Neural cell (in vitro differentiated cells): ENCODE data around the gene SEC14L1. TPM values are rescaled to one million over a fixed set of nuclear protein-coding genes. Genes with fewer than 3 reads are reported as not detected.

ENCODE experiments used
- H2AFZ ChIP-seq: fragments of 200-600, 300-800 bp; sonication (generic), shearing (Covaris generic); 2 replicates; pipeline ENCODE4 v1.6.0; 2014; ENCODE audit warnings: low read depth, mild to moderate bottlenecking, antibody characterized with exemption, low read length, moderate library complexity
- H3F3A ChIP-seq: fragments of 200-600 bp; shearing (Covaris generic); 2 replicates; pipeline ENCODE4 v1.6.1; 2016; ENCODE audit warnings: mild to moderate bottlenecking, moderate library complexity, mixed read lengths, antibody characterized with exemption, low read length; ENCODE audit not compliant: insufficient read depth, poor library complexity, severe bottlenecking
- H3K27ac ChIP-seq: fragments of 200-600, 300-800 bp; sonication (generic), shearing (Covaris generic); 2 replicates; pipeline ENCODE4 v1.5.1; 2014; ENCODE audit warnings: mild to moderate bottlenecking, low read length, moderate library complexity
- H3K27me3 ChIP-seq: fragments of 300-800, 200-600 bp; sonication (generic), shearing (Covaris generic); 2 replicates; pipeline ENCODE4 v1.6.0; 2014; ENCODE audit warnings: mild to moderate bottlenecking, low read depth, low read length, moderate library complexity; ENCODE audit not compliant: insufficient read depth
- H3K36me3 ChIP-seq: fragments of 300-800, 200-600 bp; sonication (generic), shearing (Covaris generic); 2 replicates; pipeline ENCODE4 v1.5.1; 2014; ENCODE audit warnings: mild to moderate bottlenecking, antibody characterized with exemption, low read length, moderate library complexity; ENCODE audit not compliant: insufficient read depth
- H3K4me2 ChIP-seq: fragments of 300-800, 200-600 bp; sonication (generic), shearing (Covaris generic); 2 replicates; pipeline ENCODE4 v1.6.0; 2014; ENCODE audit warnings: mild to moderate bottlenecking, low read length
- H3K4me3 ChIP-seq: fragments of 300-800, 200-600 bp; sonication (generic), shearing (Covaris generic); 2 replicates; pipeline ENCODE4 v1.5.1; 2014; ENCODE audit warnings: mild to moderate bottlenecking, low read length, moderate library complexity
- H3K79me2 ChIP-seq: fragments of 200-600 bp; shearing (Covaris generic); replicated peaks from 2 replicates; pipeline ENCODE4 v1.6.0; 2014; ENCODE audit warnings: mild to moderate bottlenecking, low read length, moderate library complexity; ENCODE audit not compliant: insufficient read depth
- H3K9ac ChIP-seq: fragments of 300-800, 200-600 bp; sonication (generic), shearing (Covaris generic); 2 replicates; pipeline ENCODE4 v1.6.1; 2016; ENCODE audit warnings: mild to moderate bottlenecking, low read length, mixed read lengths
- H3K9me2 ChIP-seq: fragments of 200-600 bp; shearing (Covaris generic); 2 replicates; pipeline ENCODE4 v1.6.1; 2016; ENCODE audit warnings: mild to moderate bottlenecking, low read length, mixed read lengths; ENCODE audit not compliant: insufficient read depth
- H3K9me3 ChIP-seq: fragments of 200-600, 300-800 bp; sonication (generic), shearing (Covaris generic); 2 replicates; pipeline ENCODE4 v1.6.1; 2016; ENCODE audit warnings: mild to moderate bottlenecking, mixed run types, low read length, moderate library complexity, mixed read lengths
- H4K20me1 ChIP-seq: fragments of 200-600 bp; shearing (Covaris generic); 2 replicates; pipeline ENCODE4 v1.6.1; 2016; ENCODE audit warnings: mild to moderate bottlenecking, mixed run types; ENCODE audit not compliant: insufficient read depth
- CTCF ChIP-seq: fragments of 450-650 bp; IDR thresholded peaks from 2 replicates; pipeline ENCODE4 v1.5.1; 2014; ENCODE audit warnings: antibody characterized with exemption, mild to moderate bottlenecking, moderate library complexity; ENCODE audit not compliant: poor library complexity, severe bottlenecking
- EP300 ChIP-seq: fragments of 450-650 bp; conservative IDR thresholded peaks from 2 replicates; pipeline ENCODE4 v1.6.1; 2014; ENCODE audit warnings: antibody characterized with exemption, mild to moderate bottlenecking, moderate library complexity; ENCODE audit not compliant: poor library complexity, severe bottlenecking
- EZH2 ChIP-seq: fragments of 200-600, 300-800 bp; shearing (Covaris generic), sonication (generic); IDR thresholded peaks from 2 replicates; pipeline ENCODE4 v1.6.1; 2014; ENCODE audit warnings: antibody characterized with exemption, low read length, borderline replicate concordance, mild to moderate bottlenecking; ENCODE audit not compliant: insufficient read depth, poor library complexity, severe bottlenecking
- MXI1 ChIP-seq: fragments of 450-650 bp; conservative IDR thresholded peaks from 2 replicates; pipeline ENCODE4 v1.6.1; 2014; ENCODE audit warnings: antibody characterized with exemption, mild to moderate bottlenecking; ENCODE audit not compliant: poor library complexity, severe bottlenecking
- POLR2AphosphoS5 ChIP-seq: IDR thresholded peaks from 2 replicates; pipeline ENCODE4 v1.6.1; 2012
- RAD21 ChIP-seq: fragments of 450-650 bp; conservative IDR thresholded peaks from 2 replicates; pipeline ENCODE4 v1.6.1; 2014; ENCODE audit warnings: antibody characterized with exemption, mild to moderate bottlenecking, moderate library complexity
- REST ChIP-seq: IDR thresholded peaks from 2 replicates; pipeline ENCODE4 v1.6.1; 2012; ENCODE audit warnings: borderline replicate concordance
- SMC3 ChIP-seq: fragments of 450-650 bp; conservative IDR thresholded peaks from 2 replicates; pipeline ENCODE4 v1.6.1; 2014; ENCODE audit warnings: antibody characterized with exemption, mild to moderate bottlenecking, moderate library complexity; ENCODE audit not compliant: poor library complexity
- TAF1 ChIP-seq: IDR thresholded peaks from 2 replicates; pipeline ENCODE4 v1.6.1; 2012; ENCODE audit warnings: low read depth
- polyA plus RNA-seq: library from polyadenylated mRNA; depleted of rRNA; stranded (reverse); fragments of >200 nt; gene quantifications from 2 replicates; pipeline ENCODE4 v1.2.3, GENCODE V29; 2014

The SEC14L1 gene
- polyA plus RNA-seq, 1 donor from 2014 or later, result 40.4 TPM

GRCh38 chr17:77257169-77257568 is 116.4 kb downstream of the SEC14L1 start:
- Histone ChIP-seq H3K4me2 (no peak overlapping the region), H3K27me3 (no peaks in the 10 kb centered on the region), H3K9me3 (no peaks in the 10 kb centered on the region), H3F3A (no peaks in the 10 kb centered on the region), H3K4me3 (no peak overlapping the region), H3K9ac (no peak overlapping the region), H3K36me3 (no peaks in the 10 kb centered on the region), H3K9me2 (no peaks in the 10 kb centered on the region), H3K79me2 (no peaks in the 10 kb centered on the region), H3K27ac (no peak overlapping the region), H2AFZ (no peak overlapping the region), H4K20me1 (no peaks in the 10 kb centered on the region)
- TF ChIP-seq EZH2 (no peak), CTCF (no peak), REST (no peak), TAF1 (no peak), RAD21 (no peak), SMC3 (no peak), MXI1 (no peak), EP300 (no peak), POLR2AphosphoS5 (no peak)

GRCh38 chr17:77257596-77258458 is 117.1 kb downstream of the SEC14L1 start:
- Histone ChIP-seq H3K27me3 (no peaks in the 10 kb centered on the region), H3K9ac (no peak overlapping the region), H3K79me2 (no peaks in the 10 kb centered on the region), H3K4me3 (no peak overlapping the region), H3K9me3 (no peaks in the 10 kb centered on the region), H2AFZ (no peak overlapping the region), H3K9me2 (no peaks in the 10 kb centered on the region), H3K27ac (no peak overlapping the region), H4K20me1 (no peaks in the 10 kb centered on the region), H3F3A (no peaks in the 10 kb centered on the region), H3K36me3 (no peaks in the 10 kb centered on the region), H3K4me2 (no peak overlapping the region)
- TF ChIP-seq REST (no peak), TAF1 (no peak), RAD21 (no peak), EZH2 (no peak), MXI1 (no peak), EP300 (no peak), CTCF (no peak), POLR2AphosphoS5 (no peak), SMC3 (no peak)
